AG04450 (cell line): ENCODE results near the gene ANTXR1. TPM values are rescaled to one million over a fixed set of nuclear protein-coding genes. Genes with fewer than 3 reads are reported as not detected.

Experiments
- CTCF ChIA-PET: fragments of 300-600, 350-600 bp; formaldehyde crosslinking; extraction: SDS; loops from one replicate; lab custom pipeline; 2022; ENCODE audit warnings: antibody characterized with exemption, inconsistent platforms; lab: Charles Lee
- POLR2A ChIA-PET: fragments of 350-600 bp; formaldehyde crosslinking; extraction: SDS; loops from one replicate; lab custom pipeline; 2021; ENCODE audit warnings: antibody characterized with exemption, inconsistent platforms; lab: Yijun Ruan, JAX
- DNase-seq: peaks from one replicate; pipeline ENCODE4 v3.0.0-alpha.2; 2011; ENCODE audit warnings: low read depth, low spot score
- H3K27ac ChIP-seq: one replicate; pipeline ENCODE4 v1.5.1; 2012; ENCODE audit warnings: low read depth, low read length, control low read depth
- H3K27me3 ChIP-seq: one replicate; pipeline ENCODE4 v1.6.0; 2012; ENCODE audit warnings: low read length; ENCODE audit not compliant: control insufficient read depth, insufficient read depth
- H3K4me3 ChIP-seq: 2 replicates; pipeline ENCODE4 v1.5.1; 2011; ENCODE audit warnings: mild to moderate bottlenecking, low read depth, low read length, control low read depth
- H3K9me3 ChIP-seq: 2 replicates; pipeline ENCODE4 v1.5.1; 2012; ENCODE audit warnings: low read length; ENCODE audit not compliant: control insufficient read depth, insufficient read depth
- polyA plus RNA-seq: library from polyadenylated mRNA; depleted of rRNA; stranded (reverse); fragments of >200 nt; gene quantifications from 2 replicates; pipeline ENCODE4 v1.2.3, GENCODE V29; 2011
- TF ChIP-seq, protein P1 (sequence below): IDR thresholded peaks from 2 replicates; pipeline ENCODE4 v1.5.1; 2011; ENCODE audit warnings: low read depth, low read length, control low read depth, inconsistent platforms

The ANTXR1 gene
- polyA plus RNA-seq, 1 experiment = 113 TPM

DNA sequence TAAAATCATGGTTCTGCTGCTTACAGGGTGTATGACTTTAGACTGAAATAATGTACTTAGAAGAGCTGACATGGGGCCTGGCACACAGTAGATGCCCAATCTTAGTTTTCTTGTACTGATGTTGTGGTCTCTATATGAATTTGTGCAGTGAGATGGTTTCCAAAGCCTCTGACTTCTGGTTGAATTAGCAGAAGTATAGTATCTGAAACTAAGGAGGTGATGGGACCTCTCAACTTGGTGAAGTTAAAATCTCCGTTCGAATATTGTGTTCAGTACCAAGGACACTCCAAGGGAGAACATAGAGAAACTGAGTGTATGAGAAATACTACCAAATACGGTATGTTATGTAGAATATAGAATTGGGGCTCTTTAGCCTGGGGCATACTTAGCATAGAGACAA lies 120.9 kb downstream of the ANTXR1 start:
- no peak for DNase-seq
- H3K9me3 ChIP-seq = no peaks in the 10 kb centered on the region
- ChIA-PET POLR2A (no interaction called here), CTCF (no interaction called here)
- H3K27ac ChIP-seq = no peak overlapping the region
- H3K27me3 ChIP-seq = no peaks in the 10 kb centered on the region
- H3K4me3 ChIP-seq = no peak overlapping the region
- TF ChIP-seq, protein P1, sequence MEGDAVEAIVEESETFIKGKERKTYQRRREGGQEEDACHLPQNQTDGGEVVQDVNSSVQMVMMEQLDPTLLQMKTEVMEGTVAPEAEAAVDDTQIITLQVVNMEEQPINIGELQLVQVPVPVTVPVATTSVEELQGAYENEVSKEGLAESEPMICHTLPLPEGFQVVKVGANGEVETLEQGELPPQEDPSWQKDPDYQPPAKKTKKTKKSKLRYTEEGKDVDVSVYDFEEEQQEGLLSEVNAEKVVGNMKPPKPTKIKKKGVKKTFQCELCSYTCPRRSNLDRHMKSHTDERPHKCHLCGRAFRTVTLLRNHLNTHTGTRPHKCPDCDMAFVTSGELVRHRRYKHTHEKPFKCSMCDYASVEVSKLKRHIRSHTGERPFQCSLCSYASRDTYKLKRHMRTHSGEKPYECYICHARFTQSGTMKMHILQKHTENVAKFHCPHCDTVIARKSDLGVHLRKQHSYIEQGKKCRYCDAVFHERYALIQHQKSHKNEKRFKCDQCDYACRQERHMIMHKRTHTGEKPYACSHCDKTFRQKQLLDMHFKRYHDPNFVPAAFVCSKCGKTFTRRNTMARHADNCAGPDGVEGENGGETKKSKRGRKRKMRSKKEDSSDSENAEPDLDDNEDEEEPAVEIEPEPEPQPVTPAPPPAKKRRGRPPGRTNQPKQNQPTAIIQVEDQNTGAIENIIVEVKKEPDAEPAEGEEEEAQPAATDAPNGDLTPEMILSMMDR = no peak

DNA sequence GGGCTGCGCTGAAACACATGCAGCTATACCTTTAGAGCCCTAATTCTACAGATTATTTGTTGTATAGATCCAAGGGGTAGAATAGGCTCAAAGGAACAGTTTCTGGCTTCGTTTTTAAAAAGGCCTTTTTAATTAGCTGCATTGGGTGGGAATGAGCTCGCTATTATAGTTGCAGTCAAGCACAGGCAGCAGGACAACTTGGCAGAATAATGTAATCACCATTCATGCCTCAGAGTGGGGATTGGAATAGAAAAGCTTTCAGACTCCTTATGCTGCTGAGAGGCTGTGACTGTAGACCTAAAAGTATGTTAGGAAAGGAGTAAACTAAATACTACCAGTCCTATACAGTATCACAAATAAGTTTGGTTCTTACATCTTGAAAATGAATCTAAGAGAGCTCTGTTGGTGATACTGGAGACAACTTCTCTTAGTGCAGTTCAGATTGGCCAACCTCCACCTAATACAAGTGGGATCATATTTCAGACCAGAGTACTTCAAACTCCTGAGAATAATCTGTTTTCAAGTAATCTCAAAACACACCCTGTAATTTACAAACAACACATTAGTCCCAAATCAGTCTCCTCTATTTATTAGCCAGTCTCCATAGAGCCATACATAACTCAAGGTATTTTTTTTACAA lies 121.4 kb downstream of the ANTXR1 start:
- Histone ChIP-seq H3K4me3 (no peak overlapping the region), H3K9me3 (no peaks in the 10 kb centered on the region), H3K27me3 (no peaks in the 10 kb centered on the region), H3K27ac (no peak overlapping the region)
- DNase-seq = no peak
- ChIA-PET POLR2A (no interaction called here), CTCF (no interaction called here)
- TF ChIP-seq, protein P1 = no peak

DNA sequence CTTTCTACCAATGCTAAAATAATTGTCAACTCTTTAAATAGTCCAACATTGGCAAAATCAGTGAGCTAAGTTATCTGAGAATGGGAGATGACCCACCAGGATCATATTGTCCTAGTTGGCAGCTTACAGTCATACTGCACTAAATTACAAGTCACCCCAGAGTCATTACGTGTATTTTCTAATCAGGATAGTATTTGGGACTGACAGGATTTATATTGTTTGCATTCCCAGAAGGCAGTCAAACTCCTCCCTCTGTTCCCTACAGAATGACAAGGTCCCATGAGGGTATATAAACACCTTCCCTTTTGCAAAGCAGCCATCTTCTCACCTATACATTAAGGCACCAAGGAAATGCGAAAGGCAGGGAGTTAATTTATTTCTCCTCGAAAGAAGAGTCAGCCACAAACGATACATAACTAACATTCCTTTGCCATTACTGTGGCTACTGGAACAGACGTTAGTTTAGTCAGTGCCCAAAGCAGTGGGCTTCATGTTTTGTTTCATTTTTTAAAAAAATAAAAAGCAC lies 125.3 kb downstream of the ANTXR1 start:
- Histone ChIP-seq H3K4me3 (peak overlapping the region; percentile 11; the same call in 1 of the 2 replicates), H3K27me3 (no peaks in the 10 kb centered on the region), H3K9me3 (no peaks in the 10 kb centered on the region), H3K27ac (peak overlapping the region; percentile 63)
- ChIA-PET CTCF (interaction anchor here (0.7 kb wide), 1 partner anchor 216 kb away, joined by 3 read pairs; no protein-coding TSS in a partner anchor), POLR2A (no interaction called here)
- TF ChIP-seq, protein P1 = no peak
- DNase-seq = peak; percentile 41

DNA sequence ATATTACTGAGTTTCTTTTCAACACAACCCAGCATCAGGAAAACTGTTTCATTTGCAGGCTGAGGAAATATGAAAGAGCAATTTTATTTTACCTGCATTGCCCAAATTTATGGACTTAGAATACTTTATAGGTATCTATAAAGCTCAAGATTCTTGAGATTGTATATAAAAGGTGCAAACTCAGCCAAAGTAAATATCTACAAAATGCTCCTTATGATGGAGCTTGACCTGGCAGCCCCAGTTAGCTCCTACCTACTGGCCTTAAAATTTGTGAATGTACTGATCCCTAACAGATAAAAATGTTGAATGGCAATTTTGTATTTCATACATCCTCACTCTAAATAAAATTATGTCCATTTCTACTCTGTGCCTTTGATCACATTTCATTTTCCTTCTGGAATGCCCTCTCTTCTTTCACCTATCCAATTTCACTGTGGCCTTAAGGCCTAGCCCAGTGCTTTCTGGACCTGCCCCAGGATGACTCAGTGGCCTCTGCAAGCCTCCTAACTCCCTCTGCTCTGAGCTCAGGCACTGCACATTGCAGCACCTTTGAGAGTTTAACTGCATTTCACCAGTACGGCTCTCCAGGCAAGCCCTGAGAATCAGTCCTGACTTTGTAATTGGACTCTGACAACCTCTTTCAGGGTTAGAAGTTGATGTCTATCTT lies 125.9 kb downstream of the ANTXR1 start:
- Histone ChIP-seq H3K9me3 (no peaks in the 10 kb centered on the region), H3K27ac (peak overlapping the region; percentile 63), H3K27me3 (no peaks in the 10 kb centered on the region), H3K4me3 (no peak overlapping the region; the same call in 1 of the 2 replicates)
- ChIA-PET CTCF (interaction anchor here (1.0 kb wide), 1 partner anchor 10 kb away, joined by 3 read pairs; no protein-coding TSS in a partner anchor), POLR2A (no interaction called here)
- TF ChIP-seq, protein P1 = no peak
- DNase-seq = peak; percentile 32
